C4-2B (cell line): ENCODE measurements around the gene FGF1.

Experiments used
- CTCF ChIP-seq: fragments of 450-650 bp; conservative IDR thresholded peaks from 2 replicates; pipeline ENCODE4 v1.5.1; 2017; ENCODE audit warnings: mild to moderate bottlenecking
- ZFX ChIP-seq: fragments of 450-650 bp; IDR thresholded peaks from 2 replicates; pipeline ENCODE4 v1.6.1; 2017

GRCh38 chr5:142717582-142718215 lies 31.8 kb upstream of the FGF1 start:
- TF ChIP-seq CTCF, result peak; percentile 89
- no peak for TF ChIP-seq ZFX
